Upper lobe of left lung (tissue), 4 donors: ENCODE measurements around the gene FMO2.

Experiments
- EP300 ChIP-seq, 4 donors: sonication (generic); formaldehyde crosslinking; IDR thresholded peaks; one replicate each; pipeline ENCODE4 v1.5.1; 2017; ENCODE audit warnings: antibody characterized with exemption in 4 of 4, control low read depth in 2 of 4
- POLR2AphosphoS5 ChIP-seq, 2 donors: sonication (generic); formaldehyde crosslinking; IDR thresholded peaks; one replicate each; pipeline ENCODE4 v1.5.1; 2017; ENCODE audit warnings: antibody characterized with exemption in 2 of 2
- TF ChIP-seq, protein P1 (sequence below), 6 experiments: fragments of 450-650 bp in 4 of 6; fragments of 200-600 bp in 2 of 6; sonication (generic) in 2 of 6; IDR thresholded peaks; one replicate each; pipeline ENCODE4 v1.5.1; 2016 to 2019; ENCODE audit warnings: antibody characterized with exemption in 6 of 6

DNA sequence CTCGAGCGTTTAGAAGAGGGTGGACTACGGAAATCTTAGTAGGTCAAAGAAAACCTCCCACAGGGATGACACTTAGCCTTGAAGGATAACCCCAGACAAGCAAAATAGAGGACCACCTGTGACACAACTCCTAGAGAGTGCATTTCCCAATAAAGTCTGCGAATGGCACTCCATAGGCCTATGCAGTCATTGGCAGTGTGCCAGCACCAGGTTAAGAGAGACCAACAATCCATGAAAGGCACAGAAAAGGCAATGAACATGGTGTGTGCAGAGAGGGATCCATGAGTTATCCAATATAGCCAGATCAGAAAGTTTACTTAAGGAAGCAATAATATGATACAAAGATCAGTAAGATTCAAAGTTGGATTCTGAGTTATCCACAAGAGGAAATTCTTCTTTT is 45.2 kb upstream of the FMO2 start:
- TF ChIP-seq, protein P1, sequence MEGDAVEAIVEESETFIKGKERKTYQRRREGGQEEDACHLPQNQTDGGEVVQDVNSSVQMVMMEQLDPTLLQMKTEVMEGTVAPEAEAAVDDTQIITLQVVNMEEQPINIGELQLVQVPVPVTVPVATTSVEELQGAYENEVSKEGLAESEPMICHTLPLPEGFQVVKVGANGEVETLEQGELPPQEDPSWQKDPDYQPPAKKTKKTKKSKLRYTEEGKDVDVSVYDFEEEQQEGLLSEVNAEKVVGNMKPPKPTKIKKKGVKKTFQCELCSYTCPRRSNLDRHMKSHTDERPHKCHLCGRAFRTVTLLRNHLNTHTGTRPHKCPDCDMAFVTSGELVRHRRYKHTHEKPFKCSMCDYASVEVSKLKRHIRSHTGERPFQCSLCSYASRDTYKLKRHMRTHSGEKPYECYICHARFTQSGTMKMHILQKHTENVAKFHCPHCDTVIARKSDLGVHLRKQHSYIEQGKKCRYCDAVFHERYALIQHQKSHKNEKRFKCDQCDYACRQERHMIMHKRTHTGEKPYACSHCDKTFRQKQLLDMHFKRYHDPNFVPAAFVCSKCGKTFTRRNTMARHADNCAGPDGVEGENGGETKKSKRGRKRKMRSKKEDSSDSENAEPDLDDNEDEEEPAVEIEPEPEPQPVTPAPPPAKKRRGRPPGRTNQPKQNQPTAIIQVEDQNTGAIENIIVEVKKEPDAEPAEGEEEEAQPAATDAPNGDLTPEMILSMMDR (IDR thresholded peaks at IDR 0.05): no peak
- TF ChIP-seq EP300 (IDR thresholded peaks at IDR 0.05) (no peak), POLR2AphosphoS5 (IDR thresholded peaks at IDR 0.05) (no peak)
